Femur (tissue), 1 donor: ENCODE data around the gene IER2.
A peak's percentile ranks its signal among the peaks of the same experiment; 100 is the strongest.

Source experiments
- DNase-seq: peaks from one replicate; pipeline ENCODE4 v3.0.0-alpha.2; 2017

IER2 gene

DNA sequence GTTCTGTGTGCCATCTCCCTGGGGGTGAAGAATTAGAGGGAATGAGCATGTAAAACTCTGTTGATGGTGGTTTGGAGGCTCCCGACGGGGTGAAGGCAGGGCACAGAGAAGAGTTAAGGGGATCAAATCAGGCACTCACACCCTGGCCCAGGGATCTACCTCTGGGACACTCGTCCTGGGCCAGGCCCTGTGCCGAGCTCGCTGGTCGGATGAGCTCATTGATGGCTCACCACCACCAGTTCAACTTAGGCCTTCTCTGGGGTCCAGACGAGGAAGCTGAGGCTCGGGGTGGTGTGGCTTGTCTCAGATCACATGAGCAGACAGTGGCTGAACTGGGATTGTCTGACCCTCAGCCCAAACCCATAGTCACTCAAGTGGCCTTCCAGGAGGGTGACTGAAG is 30.6 kb upstream of the IER2 start:
- no peak for DNase-seq

DNA sequence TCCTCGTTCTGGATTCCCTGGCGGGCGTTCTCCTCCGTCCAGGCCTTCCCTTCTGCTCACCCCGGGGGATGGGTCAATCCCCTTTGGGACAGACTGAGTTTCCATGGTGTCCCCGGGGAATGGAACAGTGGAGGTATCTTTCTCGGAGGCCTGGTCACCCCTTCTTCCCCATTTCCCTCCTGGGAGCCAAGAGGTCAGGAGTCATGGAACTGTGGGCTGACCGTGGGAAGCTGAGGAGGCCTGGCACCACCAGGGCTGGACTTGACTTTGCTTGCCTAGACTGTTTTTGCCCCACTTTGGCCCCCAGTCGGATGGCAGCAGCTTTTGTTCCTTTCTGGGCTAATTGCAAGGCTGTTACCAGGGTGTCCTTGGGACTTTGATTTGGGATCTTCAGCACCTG is 30.2 kb upstream of the IER2 start:
- no peak for DNase-seq

DNA sequence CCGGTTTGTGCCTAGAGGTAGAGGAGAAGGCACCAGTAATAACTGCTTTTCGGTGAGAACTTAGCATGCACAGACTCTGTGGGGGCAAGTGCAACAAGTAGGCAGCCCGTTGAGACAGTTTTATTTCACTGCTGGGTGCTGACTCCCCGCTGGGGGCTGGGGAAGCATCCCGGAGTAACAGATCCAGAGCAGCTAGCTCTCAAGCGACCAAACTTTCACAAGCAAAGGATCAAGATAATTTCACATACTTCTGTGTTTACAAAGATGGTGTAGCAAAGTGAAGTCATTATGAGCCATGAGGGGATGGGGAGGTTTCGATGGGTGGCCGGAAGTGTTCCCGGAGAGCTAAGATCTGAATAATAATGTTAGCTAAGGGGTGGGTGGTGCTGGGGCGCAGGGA is 29.4 kb upstream of the IER2 start:
- DNase-seq: no peak

DNA sequence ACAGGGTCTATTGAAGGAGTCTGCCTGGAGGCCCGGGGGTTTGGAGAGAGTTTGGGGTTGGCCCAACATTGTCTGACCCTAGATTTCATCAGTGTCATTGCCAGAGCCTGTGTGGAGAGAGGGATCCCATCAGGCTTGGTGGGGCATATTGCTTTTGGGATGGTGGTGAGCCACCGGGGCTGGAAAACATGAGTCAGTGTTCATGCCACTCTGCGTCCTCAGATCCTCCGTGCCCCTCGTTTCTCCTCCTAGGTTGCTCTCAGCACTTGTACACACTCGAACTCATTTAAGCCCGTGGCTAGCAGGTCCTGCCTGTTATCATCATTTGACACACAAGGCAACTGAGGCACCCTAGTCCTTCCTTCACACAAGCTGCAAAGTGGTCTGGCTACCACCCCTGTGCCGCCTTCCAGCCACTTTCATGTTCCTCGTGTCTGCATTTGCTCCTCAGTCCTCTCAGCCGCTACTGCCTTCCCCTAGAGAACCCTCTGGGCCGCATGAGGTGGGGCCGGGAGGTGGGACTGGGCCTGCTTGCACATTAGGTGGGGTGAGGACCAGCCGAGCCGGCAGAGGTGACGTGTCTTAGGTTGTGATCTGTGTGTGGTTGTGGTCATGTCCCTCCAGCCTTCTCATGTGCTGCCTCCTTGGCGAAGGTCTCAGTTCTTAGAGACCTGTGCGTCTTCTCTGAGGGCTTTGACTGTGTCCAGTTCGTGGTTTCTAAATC is 28.5 kb upstream of the IER2 start:
- DNase-seq: no peak

DNA sequence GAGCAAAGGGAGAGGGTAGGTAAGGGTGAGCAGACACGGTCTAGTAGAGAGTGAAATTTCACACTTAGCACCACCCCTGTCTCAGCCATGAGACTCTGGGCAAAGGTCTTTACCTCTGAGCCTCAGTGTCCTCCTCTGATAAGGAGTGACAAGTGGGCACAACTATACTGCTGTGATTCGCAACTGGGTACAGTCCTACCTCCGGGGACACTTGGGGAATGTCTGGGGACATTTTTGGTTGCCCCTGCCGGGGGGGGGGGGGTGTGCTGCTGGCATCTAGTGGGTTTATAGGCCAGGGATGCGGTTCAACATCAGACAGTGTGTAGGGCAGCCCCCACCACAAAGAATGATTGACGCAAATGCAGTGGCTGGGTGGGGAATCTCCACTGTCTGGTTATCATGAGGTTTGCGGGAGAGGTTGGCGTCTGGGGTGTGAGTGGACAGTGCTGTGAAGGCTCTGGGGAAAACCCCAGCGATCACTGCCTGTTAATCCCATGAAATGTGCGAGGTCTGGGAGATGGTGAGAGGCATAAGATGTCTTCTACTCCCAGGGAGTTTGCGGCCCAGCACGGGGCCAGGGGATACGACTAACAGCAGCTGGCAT is 27.8 kb upstream of the IER2 start:
- DNase-seq: no peak

DNA sequence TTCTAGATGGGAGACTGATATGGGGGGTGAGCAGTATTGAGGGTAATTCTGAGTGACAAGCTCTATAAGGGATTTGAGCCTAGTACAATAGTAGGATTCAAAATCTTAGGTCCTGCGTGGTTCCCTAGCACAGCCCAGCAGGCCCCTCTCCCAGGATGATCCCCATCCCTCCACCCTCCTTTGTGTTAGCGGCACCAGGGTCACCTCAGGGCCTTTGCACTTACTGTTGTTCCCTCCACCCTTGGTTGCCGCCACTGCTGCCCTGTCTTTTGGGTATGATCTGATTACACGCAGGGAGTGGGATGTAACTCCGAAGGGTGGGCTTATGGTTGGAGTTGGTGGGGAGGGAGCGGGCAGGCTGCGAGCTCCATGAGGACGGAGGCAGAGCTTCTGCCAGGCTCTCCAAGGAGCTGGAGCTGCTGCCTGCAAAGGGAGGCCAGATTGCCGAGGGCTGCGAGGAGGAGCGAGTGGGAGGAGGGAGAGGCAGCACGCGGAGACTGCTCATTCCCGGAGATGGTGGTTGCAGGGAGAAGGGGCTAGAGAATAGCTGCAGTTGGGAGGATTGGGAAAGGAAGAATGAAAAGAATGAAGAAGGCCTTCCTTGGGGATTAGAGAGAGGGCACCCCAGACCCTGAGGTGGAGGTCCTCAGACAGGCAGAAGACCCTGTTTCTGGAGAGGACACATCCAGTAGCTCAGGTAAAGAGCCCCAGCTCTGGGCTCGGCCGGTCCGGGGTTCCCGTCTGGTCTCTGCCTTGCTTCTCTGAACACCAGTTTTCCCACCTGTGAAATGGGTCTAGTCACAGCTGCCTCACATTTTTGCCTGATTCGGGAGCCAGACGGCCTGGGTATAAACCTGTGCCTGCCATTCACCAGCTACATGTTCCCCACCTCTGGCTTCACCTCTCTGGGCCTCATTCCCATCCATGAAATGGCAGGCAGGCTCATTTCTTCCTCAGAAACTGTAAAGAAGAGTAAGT is 26.9 kb upstream of the IER2 start:
- no peak for DNase-seq

DNA sequence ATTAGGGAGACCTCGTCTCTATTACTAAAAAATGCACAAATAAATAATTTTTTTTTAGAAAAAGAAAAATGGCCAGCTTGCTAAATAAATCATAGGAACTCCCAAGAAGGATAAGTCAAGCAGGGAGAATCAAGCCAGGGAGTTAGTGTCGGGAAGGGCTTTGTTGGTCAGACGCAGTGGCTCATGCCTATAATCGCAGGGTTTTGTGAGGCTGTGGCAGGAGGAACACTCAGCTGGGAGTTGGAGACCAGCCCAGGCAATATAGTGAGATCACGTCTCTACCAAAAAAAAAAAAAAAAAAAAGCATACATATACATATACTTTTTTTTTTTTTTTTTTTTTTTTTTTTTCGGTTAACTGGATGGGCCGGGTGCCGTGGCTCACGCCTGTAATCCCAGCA is 23.2 kb upstream of the IER2 start:
- DNase-seq: peak; percentile 64

DNA sequence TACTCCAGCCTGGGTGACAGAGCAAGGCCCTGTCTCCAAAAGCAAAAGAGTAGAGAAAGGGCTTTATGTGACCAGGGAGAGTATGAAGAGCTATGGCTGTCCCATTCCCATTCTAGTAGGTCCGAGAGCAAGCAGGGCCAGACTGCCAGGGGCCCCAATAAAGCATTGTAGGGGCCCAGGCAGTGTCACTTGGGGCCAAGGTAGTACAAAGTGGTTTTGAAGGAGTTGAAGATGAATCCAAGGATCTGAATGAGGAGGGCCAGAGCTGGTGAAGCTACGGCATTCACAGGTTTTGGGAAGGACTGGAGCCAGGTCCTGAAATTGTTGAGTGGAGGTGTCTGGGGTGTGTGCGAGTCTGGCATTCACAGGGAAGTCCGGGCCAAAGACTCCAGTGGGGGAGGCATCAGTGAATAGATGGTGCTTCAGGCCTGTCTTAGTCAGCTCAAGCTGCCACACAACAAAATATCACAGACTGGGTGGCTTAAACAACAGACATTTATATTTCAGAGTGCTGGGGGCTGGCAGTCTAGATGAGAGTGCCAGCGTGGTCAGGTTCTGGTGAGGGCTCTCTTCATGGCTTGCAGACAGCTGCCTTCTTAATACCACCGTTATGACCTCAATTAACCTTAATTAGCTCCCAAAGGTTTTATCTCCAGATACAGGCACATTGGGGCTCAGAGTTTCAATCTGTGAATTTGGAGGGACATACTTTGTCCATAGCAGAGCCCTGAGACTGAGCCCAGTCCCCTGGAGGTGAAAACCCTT is 22.2 kb upstream of the IER2 start:
- DNase-seq: no peak

DNA sequence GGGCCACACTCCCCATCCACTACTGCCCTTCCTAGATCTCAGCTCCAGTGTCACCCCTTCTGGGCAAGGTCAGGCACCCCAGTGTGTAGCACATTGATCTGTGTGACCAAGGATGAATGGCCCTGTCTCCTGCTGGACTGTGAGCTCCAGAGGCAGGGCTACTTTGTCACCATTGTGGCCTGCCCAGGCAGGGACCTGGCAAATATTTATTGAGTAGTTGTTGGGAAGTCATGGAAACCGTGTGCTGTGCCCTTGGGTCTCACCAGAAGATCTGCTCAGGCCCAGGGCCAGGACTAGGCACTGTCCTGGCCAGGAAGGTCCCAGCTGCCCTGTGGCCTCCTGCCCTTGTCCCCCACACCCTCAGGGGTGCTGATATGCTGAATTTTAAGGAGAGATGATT is 21.6 kb upstream of the IER2 start:
- no peak for DNase-seq

DNA sequence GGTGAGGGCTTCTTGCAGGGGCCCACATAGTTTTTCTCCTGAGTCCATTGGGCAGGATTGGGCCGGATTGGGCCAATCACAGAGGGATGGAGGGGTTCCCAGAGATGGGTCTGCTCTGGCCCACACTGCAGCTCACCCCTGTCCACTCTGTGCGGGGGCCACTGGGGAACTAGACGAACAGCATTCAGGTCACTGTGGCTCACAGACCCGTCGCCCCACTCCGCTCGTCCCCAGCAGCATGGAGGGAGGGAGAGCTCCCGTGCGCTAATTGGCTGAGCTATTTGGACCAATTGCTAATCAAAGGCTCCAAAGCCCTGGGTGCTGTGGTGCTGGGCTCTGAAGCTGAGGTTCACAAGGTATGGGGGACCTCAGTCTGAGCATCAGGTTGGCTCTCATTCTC is 20.8 kb upstream of the IER2 start:
- no peak for DNase-seq

DNA sequence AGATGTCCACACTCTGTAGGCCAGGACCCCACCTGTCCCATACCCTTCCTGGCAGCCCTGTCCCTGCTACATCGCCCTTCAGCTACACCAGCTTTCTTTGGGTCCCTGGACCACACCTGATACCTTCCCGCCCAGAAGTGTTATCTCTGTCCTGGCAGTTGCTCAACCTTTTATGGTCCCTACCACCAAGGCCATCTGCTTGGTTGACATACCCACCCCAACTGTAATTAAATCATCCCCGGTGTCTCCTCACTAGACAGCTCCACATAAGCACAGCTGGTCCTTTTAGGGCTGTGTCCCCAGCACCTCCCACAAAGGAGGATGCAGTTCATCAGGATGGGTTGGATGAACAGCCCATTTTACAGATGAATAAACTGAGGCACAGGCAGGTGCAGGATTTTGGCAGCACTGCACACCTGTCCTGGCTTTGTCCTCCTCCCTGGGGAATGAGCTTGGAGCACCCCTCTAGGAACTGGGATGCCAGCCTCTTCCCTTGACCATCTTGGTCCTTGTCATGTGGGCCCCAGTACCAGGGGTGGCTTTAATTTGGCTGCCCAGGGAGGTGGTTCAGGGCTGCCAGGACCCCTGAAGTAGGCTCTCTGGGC is 19.2 kb upstream of the IER2 start:
- DNase-seq: no peak

DNA sequence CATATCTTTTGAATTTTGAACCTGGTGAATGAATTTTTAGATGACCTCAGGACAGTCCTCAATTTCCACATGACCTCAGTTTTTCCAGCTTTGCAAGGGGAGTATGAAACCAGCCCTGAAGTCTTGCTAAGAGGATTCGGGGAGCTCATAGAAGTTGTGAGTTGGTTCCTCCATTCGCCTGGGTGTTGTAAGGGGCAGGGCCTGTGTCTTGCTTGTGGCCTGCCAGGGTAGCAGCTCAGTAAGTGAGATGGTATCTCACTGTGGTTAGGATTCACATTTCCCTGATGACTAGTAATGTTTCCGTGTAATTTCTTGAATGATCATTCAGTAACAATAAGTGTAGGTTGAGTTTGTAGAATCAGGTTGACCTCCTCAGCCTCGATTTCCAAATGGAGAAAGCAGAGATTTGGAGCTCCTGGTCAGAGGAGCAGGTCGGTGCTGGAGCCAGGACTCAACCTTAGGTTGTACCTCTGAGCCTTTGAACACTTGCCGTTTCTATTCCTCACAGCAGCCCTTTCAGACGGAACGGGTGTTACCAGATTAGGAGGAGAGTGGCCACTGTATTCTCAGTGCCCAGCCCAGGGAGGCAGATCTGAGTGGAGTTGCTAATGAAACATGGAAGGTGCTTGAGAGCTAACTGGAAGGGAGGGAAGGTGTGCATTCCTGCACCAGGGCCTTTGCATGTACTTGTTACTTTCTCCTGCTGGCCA is 17.6 kb upstream of the IER2 start:
- DNase-seq: no peak

DNA sequence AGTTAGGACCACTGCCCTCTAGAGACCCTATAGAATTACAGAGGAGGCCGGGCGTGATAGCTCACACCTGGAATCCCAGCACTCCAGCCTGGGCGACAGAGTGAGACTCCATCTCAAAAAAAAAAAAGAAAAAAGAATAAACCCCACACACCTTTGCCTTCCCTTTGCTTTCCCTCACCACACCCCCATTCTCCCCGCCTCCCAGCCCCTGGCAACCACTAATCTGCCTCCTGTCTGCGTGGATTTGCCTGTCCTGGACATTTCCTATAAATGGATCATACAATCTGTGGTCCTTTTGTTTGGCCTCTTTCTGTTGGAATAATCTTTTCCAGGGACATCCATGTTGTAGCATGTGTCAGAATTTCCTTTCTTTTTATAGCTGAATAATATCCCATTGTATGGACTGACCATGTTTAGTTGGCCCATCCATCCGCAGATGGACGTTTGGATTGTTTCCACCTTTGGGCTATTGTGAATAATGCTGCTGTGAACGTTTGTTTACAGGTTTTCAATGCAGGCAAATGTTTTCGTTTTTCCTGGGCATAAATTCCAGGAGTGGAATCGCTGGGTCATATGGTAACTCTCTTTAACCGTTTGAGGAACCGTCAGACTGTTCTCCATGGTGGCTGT is 16.9 kb upstream of the IER2 start:
- DNase-seq: no peak

DNA sequence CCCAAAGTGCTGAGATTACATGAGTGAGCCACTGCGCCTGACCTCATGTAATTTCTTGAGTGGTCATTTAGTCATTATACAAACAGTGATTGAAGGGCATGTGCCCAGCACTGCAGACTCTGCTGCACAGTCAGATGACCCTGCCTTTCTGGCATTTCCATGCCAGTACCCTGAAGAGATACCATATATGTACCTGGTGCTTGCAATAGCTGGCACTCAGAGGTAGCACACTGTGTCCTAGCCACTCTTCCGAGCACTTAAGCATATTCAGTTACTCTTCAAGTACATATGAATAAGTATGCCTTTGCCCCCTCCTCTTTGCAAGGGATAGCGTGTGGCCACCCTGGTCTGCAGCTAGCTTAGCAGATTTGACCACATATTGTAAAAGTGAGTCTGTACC is 15.6 kb upstream of the IER2 start:
- DNase-seq: no peak

DNA sequence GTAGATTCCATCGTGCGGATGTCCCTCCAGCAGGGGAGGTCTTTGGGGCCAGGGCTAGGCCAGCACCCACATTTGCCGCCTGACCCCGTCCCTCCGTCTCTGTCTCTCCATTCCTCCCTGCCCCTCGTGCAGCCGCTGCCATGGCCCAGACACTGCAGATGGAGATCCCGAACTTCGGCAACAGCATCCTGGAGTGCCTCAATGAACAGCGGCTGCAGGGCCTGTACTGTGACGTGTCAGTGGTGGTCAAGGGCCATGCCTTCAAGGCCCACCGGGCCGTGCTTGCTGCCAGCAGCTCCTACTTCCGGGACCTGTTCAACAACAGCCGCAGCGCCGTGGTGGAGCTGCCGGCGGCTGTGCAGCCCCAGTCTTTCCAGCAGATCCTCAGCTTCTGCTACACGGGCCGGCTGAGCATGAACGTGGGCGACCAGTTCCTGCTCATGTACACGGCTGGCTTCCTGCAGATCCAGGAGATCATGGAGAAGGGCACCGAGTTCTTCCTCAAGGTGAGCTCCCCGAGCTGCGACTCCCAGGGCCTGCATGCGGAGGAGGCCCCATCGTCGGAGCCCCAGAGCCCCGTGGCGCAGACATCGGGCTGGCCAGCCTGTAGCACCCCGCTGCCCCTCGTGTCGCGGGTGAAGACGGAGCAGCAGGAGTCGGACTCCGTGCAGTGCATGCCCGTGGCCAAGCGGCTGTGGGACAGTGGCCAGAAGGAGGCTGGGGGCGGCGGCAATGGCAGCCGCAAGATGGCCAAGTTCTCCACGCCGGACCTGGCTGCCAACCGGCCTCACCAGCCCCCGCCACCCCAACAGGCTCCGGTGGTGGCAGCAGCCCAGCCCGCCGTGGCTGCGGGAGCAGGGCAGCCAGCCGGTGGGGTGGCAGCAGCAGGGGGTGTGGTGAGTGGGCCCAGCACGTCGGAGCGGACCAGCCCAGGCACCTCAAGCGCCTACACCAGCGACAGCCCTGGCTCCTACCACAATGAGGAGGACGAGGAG is 14.8 kb upstream of the IER2 start:
- DNase-seq: no peak

DNA sequence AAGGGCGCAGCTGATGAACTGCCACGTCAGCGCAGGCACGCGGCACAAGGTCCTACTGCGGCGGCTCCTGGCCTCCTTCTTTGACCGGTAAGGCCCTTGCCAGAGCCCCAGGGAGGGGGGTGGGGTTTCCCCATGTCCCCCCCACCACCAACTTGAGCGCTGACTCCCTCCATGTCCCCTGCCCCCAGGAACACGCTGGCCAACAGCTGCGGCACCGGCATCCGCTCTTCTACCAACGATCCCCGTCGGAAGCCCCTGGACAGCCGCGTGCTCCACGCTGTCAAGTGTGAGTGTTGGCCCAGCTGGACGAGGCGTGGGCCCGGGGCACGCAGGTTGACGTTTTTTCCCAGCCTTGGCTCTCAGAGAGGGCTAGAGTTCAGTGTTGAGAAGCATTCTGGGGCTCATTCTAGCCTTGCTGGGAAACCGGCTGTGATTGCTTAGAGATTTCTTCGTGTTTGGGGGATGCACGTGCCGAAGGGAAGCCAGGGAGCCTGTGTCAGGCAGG is 12.9 kb upstream of the IER2 start:
- DNase-seq: no peak

DNA sequence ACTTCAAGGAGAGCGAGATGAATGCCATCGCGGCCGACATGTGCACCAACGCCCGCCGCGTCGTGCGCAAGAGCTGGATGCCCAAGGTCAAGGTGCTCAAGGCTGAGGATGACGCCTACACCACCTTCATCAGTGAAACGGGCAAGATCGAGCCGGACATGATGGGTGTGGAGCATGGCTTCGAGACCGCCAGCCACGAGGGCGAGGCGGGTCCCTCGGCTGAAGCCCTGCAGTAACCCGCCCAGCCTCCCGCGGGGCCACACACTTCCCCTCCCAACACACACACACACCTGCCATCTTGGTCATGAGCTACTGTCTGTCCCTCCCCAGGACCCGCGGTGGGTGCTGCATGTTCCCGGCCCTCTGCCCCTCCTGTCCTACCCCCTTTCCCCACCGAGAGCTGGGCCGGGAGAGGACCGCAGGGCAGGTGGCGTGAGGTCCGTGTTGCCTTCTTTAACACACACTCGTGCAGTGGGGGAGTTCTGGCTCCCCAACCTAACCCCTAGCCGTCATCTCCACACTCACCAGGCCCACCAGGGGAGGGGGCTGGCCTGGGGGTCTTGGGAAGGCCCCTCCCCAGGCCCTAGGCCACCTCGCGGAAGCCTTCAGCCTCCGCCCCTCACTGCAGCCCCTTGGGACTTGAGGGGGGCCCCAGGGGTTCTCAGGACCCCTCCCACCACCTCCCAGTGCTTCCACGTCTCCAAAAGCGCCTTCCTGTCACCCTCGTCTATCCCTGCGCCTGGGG is 11.9 kb upstream of the IER2 start:
- DNase-seq: no peak

DNA sequence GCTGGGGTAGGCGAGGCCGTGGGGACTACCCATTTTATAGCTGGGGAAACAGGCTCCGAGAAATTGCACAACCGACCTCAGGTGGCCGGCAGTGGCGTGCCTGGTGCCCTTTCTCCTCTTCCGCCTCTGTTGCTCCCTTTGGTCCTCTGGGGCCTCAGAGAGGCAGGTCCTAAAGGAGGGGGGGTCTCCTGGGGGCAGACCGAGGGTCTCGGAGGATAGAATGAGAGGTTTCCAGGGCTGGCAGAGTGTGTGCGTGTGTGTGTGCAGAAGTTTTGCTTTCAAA is 11.4 kb upstream of the IER2 start:
- no peak for DNase-seq

DNA sequence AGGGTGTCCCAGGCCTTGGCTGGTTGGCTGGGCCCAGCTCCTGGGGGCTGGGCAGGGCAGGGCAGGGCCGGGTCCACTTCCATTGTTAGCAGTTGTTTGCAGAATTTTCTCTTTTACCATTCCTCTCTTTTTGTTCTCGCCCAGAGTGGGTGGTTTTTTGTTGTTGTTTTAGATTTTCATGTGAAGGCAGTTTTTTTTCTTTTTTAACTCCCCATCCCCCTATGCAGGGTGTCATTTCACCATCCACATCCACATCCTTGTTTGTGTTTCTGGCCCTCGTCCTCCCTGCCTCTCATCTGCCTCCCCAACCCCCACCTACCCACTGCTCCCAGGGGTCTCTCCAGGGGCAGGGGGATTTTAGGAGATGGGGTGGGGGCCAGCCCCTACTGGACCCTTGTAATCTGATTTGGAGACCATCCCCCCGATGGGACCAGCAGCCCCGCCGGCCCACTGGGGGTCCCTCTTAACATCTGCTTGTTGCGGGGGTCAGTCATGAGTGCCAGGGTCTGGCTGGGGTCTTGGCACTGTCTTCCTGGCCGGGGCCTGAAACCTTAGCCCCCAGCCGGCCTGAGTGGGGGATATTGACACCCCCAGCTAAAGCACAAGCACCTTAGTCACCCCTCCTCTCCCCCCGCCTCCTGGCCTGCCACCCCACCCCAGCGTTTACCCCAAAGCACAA is 10.4 kb upstream of the IER2 start:
- DNase-seq: no peak
